ENCODE data around the gene TNFRSF19.

The TNFRSF19 gene

GRCh38 chr13:23547000-23547590 is 23.1 kb upstream of the TNFRSF19 start:
- peak; percentile 47 for DNase-seq (ENCODE audit: low read depth)
- peak overlapping the region; percentile 51 for H3K4me3 ChIP-seq (replicated peaks; ENCODE audit: low read depth, low read length)
- no peak for TF ChIP-seq CTCF (IDR thresholded peaks at IDR 0.05; ENCODE audit: low read length, missing control alignments)

DNA sequence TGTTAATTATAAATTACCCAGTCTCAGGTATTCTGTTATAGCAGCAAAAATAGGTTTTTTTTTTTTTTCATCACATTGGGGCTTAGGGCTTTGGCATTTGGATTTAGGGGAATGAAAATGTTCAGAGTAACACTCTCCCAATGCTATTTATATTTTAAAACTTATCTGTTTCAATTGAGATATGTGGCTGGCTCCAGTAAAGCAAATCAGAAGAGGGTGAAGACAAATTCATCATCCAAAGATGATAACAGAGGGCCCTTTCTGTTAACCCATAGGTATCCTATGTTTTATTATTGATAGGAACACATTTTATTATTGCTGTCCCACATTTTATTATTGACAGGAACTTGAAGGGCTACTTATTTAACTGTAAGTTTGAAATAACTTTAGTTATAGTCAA is 20.5 kb upstream of the TNFRSF19 start:
- TF ChIP-seq CTCF (IDR thresholded peaks at IDR 0.05; ENCODE audit: low read length, missing control alignments), result no peak
- no peak overlapping the region for H3K4me3 ChIP-seq (replicated peaks; ENCODE audit: low read depth, low read length)
- no peak for DNase-seq (ENCODE audit: low read depth)

- no peak for TF ChIP-seq CTCF (IDR thresholded peaks at IDR 0.05; ENCODE audit: low read length, missing control alignments)
- no peak for DNase-seq (ENCODE audit: low read depth)
- H3K4me3 ChIP-seq (replicated peaks; ENCODE audit: low read depth, low read length), result no peak overlapping the region
Observed at GRCh38 chr13:23550163-23550562, 20.0 kb upstream of the TNFRSF19 start.

DNA sequence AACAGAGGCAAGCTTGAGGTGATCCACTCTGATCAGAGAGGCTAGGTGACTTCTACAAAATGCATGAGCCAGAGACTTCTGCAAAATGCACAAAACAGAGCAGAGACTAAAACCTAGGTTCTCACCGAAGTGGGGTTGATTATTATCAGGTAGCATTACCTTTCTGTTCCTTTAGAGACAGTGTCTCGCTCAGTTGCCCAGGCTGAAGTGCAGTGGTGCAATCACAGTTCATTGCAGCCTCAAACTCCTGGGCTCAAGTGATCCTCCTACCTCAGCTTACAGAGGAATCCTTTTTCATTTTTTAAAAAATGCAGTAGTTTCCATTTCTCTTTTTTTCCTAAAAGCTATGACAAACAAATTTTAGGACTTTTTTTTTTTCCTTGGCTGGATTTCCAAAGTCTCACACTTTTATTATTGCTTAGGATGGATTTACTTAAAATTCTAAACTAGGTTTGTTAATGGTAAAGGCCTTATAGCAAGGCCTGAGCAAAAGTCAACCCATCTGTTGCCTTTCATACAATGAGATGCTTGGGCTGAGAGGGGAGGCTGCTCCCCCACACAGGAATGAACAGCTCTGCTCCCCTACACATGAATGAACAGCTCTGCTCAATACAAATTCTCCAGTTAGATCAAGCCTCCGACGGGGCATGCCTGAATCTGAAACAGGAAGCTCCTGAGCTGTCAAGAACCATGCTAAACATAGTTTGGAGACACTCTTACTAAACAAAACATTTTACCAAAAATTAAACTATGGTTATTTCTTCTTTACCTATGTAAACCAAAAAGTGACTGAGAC is 18.8 kb upstream of the TNFRSF19 start:
- H3K4me3 ChIP-seq (replicated peaks; ENCODE audit: low read depth, low read length), result no peak overlapping the region
- no peak for DNase-seq (ENCODE audit: low read depth)
- TF ChIP-seq CTCF (IDR thresholded peaks at IDR 0.05; ENCODE audit: low read length, missing control alignments), result no peak

- no peak overlapping the region for H3K4me3 ChIP-seq (replicated peaks; ENCODE audit: low read depth, low read length)
- TF ChIP-seq CTCF (IDR thresholded peaks at IDR 0.05; ENCODE audit: low read length, missing control alignments), result no peak
- no peak for DNase-seq (ENCODE audit: low read depth)
Observed at GRCh38 chr13:23552171-23552570, 18.0 kb upstream of the TNFRSF19 start.

- TF ChIP-seq CTCF (IDR thresholded peaks at IDR 0.05; ENCODE audit: low read length, missing control alignments), result no peak
- H3K4me3 ChIP-seq (replicated peaks; ENCODE audit: low read depth, low read length), result no peak overlapping the region
- DNase-seq (ENCODE audit: low read depth), result no peak
Observed at GRCh38 chr13:23552661-23553060, 17.6 kb upstream of the TNFRSF19 start.

Measured in fibroblast of pulmonary artery (primary cell).